Choroid plexus epithelial cell (primary cell): Measurements from ENCODE around the gene ARNT2.

Source experiments
- DNase-seq: peaks from one replicate; pipeline ENCODE4 v3.0.0-alpha.2; 2010; ENCODE audit warnings: low read depth
- H3K4me3 ChIP-seq: 2 replicates; pipeline ENCODE4 v1.5.1; 2011; ENCODE audit warnings: low read depth, mild to moderate bottlenecking, control low read depth, low read length, moderate library complexity
- CTCF ChIP-seq: conservative IDR thresholded peaks from 2 replicates; pipeline ENCODE4 v1.5.1; 2011; ENCODE audit warnings: low read depth, mild to moderate bottlenecking, control low read depth, inconsistent platforms, low read length, moderate library complexity

The ARNT2 gene

GRCh38 chr15:80568298-80568697, 164.1 kb downstream of the ARNT2 start:
- DNase-seq, result peak; percentile 64
- no peak overlapping the region for H3K4me3 ChIP-seq
- TF ChIP-seq CTCF, result no peak

- peak; percentile 82 for DNase-seq
- TF ChIP-seq CTCF, result no peak
- H3K4me3 ChIP-seq, result no peak overlapping the region
These were observed 164.9 kb downstream of the ARNT2 start for GRCh38 chr15:80568876-80569605.

GRCh38 chr15:80569656-80570055, 165.5 kb downstream of the ARNT2 start:
- DNase-seq, result no peak
- no peak overlapping the region for H3K4me3 ChIP-seq
- TF ChIP-seq CTCF, result no peak

- DNase-seq, result no peak
- TF ChIP-seq CTCF, result no peak
- H3K4me3 ChIP-seq, result no peak overlapping the region
These were observed 166.4 kb downstream of the ARNT2 start for GRCh38 chr15:80570553-80570952.

GRCh38 chr15:80572337-80572736, 168.2 kb downstream of the ARNT2 start:
- TF ChIP-seq CTCF, result no peak
- no peak for DNase-seq
- H3K4me3 ChIP-seq, result no peak overlapping the region

GRCh38 chr15:80573606-80574005, 169.4 kb downstream of the ARNT2 start:
- DNase-seq, result no peak
- TF ChIP-seq CTCF, result no peak
- no peak overlapping the region for H3K4me3 ChIP-seq

GRCh38 chr15:80574590-80574989, 170.4 kb downstream of the ARNT2 start:
- no peak for TF ChIP-seq CTCF
- DNase-seq, result no peak
- H3K4me3 ChIP-seq, result no peak overlapping the region
